Liver (tissue), 3 donors: ENCODE data around the gene NHERF2.

Experiments used
- TAF1 ChIP-seq: conservative IDR thresholded peaks from 2 replicates; pipeline ENCODE4 v1.6.1; 2016; ENCODE audit warnings: antibody characterized with exemption, mild to moderate bottlenecking
- TF ChIP-seq, protein P1 (sequence below): fragments of 150-350 bp; IDR thresholded peaks from 2 replicates; pipeline ENCODE4 v1.5.1; 2017; ENCODE audit warnings: improper control_type of control experiment, low read depth, low read length; ENCODE audit not compliant: missing input control
- donor health status: healthy.
- donor health status: healthy.

DNA sequence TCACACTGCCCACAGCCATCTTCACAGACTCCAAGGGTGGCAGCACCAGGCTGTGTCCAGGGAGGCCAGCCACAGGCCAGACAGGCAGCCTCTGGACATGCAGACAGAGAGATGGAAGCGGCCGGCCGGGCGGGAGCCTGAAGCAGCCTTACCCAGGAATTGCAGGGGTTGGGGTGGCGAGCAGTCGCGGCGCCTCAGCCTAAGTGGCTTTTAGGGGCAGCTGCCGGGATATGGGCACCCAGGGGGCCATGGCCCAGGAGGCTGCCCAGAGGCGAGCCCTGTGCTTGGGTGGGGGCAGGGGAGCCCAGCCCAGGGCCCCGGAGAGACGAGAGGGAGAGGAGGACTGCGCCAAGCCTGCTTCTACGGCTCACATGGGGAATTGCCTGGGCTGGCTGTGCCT is 1.5 kb upstream of the NHERF2 start:
- TF ChIP-seq, protein P1, sequence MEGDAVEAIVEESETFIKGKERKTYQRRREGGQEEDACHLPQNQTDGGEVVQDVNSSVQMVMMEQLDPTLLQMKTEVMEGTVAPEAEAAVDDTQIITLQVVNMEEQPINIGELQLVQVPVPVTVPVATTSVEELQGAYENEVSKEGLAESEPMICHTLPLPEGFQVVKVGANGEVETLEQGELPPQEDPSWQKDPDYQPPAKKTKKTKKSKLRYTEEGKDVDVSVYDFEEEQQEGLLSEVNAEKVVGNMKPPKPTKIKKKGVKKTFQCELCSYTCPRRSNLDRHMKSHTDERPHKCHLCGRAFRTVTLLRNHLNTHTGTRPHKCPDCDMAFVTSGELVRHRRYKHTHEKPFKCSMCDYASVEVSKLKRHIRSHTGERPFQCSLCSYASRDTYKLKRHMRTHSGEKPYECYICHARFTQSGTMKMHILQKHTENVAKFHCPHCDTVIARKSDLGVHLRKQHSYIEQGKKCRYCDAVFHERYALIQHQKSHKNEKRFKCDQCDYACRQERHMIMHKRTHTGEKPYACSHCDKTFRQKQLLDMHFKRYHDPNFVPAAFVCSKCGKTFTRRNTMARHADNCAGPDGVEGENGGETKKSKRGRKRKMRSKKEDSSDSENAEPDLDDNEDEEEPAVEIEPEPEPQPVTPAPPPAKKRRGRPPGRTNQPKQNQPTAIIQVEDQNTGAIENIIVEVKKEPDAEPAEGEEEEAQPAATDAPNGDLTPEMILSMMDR, result no peak
- no peak for TF ChIP-seq TAF1
